NT2/D1 (cell line): ENCODE results near the gene ADTRP.

Experiments
- YY1 ChIP-seq: IDR thresholded peaks from 2 replicates; pipeline ENCODE4 v1.6.1; 2011; ENCODE audit not compliant: insufficient read length, insufficient read depth
- ZNF274 ChIP-seq: IDR thresholded peaks from 2 replicates; pipeline ENCODE4 v1.6.1; 2011; ENCODE audit warnings: mild to moderate bottlenecking, low read depth, low read length

DNA sequence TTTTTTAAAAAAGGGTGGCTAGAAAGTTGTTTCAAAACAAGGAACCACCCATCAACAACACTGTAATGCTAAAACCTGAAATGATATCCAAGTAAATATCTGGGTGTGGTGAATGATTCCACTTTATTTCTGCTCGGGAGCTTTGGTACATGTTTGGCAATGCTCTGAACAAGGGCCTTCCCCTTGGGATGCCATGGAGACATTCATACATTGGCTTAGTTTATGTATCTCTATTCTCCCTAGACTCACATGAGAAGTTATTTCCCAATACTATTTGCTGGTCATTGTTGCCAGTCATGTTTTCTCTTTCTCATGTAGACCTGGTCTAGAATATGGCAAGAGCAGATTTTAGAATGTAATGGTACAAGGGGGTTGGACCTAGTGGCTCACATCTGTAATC is 22.9 kb downstream of the ADTRP start:
- no peak for TF ChIP-seq ZNF274
- TF ChIP-seq YY1, result no peak
